Heart left ventricle (tissue), 16 donors: ENCODE data around the gene WFS1. TPM values are rescaled to one million over a fixed set of nuclear protein-coding genes. Genes with fewer than 3 reads are reported as not detected.

ENCODE experiments used
- ATAC-seq, 4 donors: fragments of 200-7000 bp; cut with Tn5 transposase; one replicate each; pipeline ENCODE4 v1.9.1; 2020 to 2022; ENCODE audit warnings: moderate library complexity in 4 of 4, mild to moderate bottlenecking in 3 of 4, moderate number of reproducible peaks in 1 of 4
- DNase-seq, 5 donors: peaks; one replicate each; pipeline ENCODE4 v3.0.0-alpha.2; 2020
- H3K27ac ChIP-seq, 12 donors: fragments of 200-600 bp; sonication (generic) in 4 of 12; one replicate each; pipeline versions ENCODE4 v1.5.0 to v1.8.0; 2016 to 2022; ENCODE audit warnings: mild to moderate bottlenecking in 2 of 12
- H3K27me3 ChIP-seq, 9 donors: fragments of 200-600 bp; sonication (generic) in 2 of 9; one replicate each; pipeline versions ENCODE4 v1.5.1 to v1.8.0; 2016 to 2022; ENCODE audit warnings: mild to moderate bottlenecking in 3 of 9
- H3K36me3 ChIP-seq, 9 donors: fragments of 200-600 bp; sonication (generic) in 2 of 9; one replicate each; pipeline versions ENCODE4 v1.5.0 to v1.8.0; 2018 to 2022; ENCODE audit warnings: mild to moderate bottlenecking in 2 of 9
- H3K4me1 ChIP-seq, 12 donors: fragments of 200-600 bp; sonication (generic) in 4 of 12; one replicate each; pipeline versions ENCODE4 v1.5.0 to v1.8.0; 2016 to 2022; ENCODE audit warnings: mild to moderate bottlenecking in 3 of 12
- H3K4me3 ChIP-seq, 12 donors: fragments of 200-600 bp; sonication (generic) in 4 of 12; one replicate each; pipeline versions ENCODE4 v1.5.0 to v1.8.0; 2017 to 2022; ENCODE audit warnings: mild to moderate bottlenecking in 9 of 12, moderate library complexity in 4 of 12
- H3K9me3 ChIP-seq, 12 donors: fragments of 200-600 bp; sonication (generic) in 4 of 12; one replicate each; pipeline versions ENCODE4 v1.5.0 to v1.8.0; 2016 to 2022; ENCODE audit warnings: mild to moderate bottlenecking in 1 of 12
- POLR2A ChIP-seq, 2 donors: fragments of 450-650 bp; IDR thresholded peaks; one replicate each; pipeline ENCODE4 v1.6.1; 2017; ENCODE audit warnings: antibody characterized with exemption in 2 of 2, mild to moderate bottlenecking in 2 of 2, moderate library complexity in 2 of 2
- WGBS, 4 donors: extraction: QIAGEN DNeasy Blood & Tissue Kit in 2 of 4; methylation state at CpG; one replicate each; pipeline versions ENCODE4 v1.1.5 to v1.1.7; 2013 to 2018; 5-methylcytosine and 5-hydroxymethylcytosine counted together
- intact Hi-C, 10 donors: fragments of 100-400 bp; cut with DNase I; formaldehyde crosslinking; loops; one replicate each; pipeline versions ENCODE4 v1.11.1 to v1.14.2; 2022
- polyA plus RNA-seq, 2 donors: library from polyadenylated mRNA; stranded (reverse); fragments of 200-250 nt; gene quantifications; one replicate each; pipeline ENCODE4 v1.2.3, GENCODE V29; 2013
- total RNA-seq, 9 donors: library from RNA; depleted of rRNA in 2 of 9; stranded (reverse); fragments of >200 nt in 2 of 9; fragmentation: NEBNext Ultra II Directional in 3 of 9; extraction: Animal tissue kit (Norgen Biotek cat#: 25700) in 3 of 9; gene quantifications; one replicate each; pipeline versions ENCODE4 v1.1.0 to v1.2.4, GENCODE V29; 2016 to 2023
- TF ChIP-seq, protein P1 (sequence below), 12 donors: fragments of 200-600 bp; sonication (generic) in 4 of 12; IDR thresholded peaks; one replicate each; pipeline versions ENCODE4 v1.5.0 to v1.8.0; 2018 to 2022; ENCODE audit warnings: antibody characterized with exemption in 12 of 12, mild to moderate bottlenecking in 5 of 12
- donor health status: ischemic (EF 13 %, LVEDD 7.1; RV severe dilation, severe dysfunction).
- donor health status: healthy with polysubstance abuse.
- donor health status: DM: no; HTN: yes; CAD: no.
- donor health status: DM: no; HTN: no; CAD: no.
- donor health status: ischemic (EF 25% LVEDD 6.9; RV normal size, moderate dysfunction).
- donor health status: ischemic (EF 25% LVEDD 5.7; RV mildly dilated, moderate dysfunction).
- donor health status: healthy.
- donor health status: DM: yes; HTN: yes; CAD: no.
- donor health status: ischemic (EF 35%, LVEDD 5.7; RV mildly dilated, moderate dysfunction).
- donor health status: nonischemic (EF 11% LVEDD 7.7; RV severe dilation, severe dysfunction).
- donor health status: DM: yes; HTN: yes; CAD: no.
- donor health status: PGD.
- donor health status: ischemic (EF 29% LVEDD 5.4; RV normal size, mild dysfunction).
- donor health status: nonischemic (EF 23%, LVEDD 6.1; RV moderate dilation, normal function).

WFS1 gene
- total and polyA plus RNA-seq, 11 donors = 44.8 to 202 (median 73.2) TPM

DNA sequence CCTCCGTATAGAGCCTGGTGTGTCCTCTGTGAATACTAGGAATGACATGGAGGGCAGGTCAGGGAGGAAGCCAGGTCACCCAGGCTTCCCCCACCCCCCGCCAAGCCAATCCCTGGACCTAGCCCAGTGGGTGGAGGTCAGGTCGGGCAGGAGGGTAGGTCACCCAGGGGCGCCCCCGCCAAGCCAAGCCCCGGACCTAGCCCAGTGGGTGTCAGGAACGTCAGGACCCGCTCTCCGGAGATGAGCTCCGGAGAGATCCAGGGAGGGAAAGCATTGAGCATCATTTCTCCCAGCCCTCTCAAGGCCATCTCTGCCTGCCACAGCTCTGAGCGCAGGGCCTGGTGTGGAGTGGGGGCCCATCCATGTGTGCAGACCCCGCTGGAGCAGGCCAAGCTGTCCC lies 48.6 kb downstream of the WFS1 start:
- Histone ChIP-seq H3K9me3 (peaks cover 0 to 7% (median 0%) of the 10 kb centered on the region in 12 donors), H3K4me3 (no peak overlapping the region), H3K27ac (no peak overlapping the region), H3K27me3 (no peaks in the 10 kb centered on the region), H3K36me3 (no peaks in the 10 kb centered on the region), H3K4me1 (no peaks in the 10 kb centered on the region)
- TF ChIP-seq POLR2A (IDR thresholded peaks at IDR 0.05) = no peak
- TF ChIP-seq, protein P1, sequence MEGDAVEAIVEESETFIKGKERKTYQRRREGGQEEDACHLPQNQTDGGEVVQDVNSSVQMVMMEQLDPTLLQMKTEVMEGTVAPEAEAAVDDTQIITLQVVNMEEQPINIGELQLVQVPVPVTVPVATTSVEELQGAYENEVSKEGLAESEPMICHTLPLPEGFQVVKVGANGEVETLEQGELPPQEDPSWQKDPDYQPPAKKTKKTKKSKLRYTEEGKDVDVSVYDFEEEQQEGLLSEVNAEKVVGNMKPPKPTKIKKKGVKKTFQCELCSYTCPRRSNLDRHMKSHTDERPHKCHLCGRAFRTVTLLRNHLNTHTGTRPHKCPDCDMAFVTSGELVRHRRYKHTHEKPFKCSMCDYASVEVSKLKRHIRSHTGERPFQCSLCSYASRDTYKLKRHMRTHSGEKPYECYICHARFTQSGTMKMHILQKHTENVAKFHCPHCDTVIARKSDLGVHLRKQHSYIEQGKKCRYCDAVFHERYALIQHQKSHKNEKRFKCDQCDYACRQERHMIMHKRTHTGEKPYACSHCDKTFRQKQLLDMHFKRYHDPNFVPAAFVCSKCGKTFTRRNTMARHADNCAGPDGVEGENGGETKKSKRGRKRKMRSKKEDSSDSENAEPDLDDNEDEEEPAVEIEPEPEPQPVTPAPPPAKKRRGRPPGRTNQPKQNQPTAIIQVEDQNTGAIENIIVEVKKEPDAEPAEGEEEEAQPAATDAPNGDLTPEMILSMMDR (IDR thresholded peaks at IDR 0.05) = no peak
- ATAC-seq (no peak), DNase-seq (peak in 1 of 5 donors; percentile 26)
- WGBS, 4 donors = 79 to 87% (median 83%) methylated on average over 10 to 12 of the region's 12 CpGs
- intact Hi-C loops = no loop called here

DNA sequence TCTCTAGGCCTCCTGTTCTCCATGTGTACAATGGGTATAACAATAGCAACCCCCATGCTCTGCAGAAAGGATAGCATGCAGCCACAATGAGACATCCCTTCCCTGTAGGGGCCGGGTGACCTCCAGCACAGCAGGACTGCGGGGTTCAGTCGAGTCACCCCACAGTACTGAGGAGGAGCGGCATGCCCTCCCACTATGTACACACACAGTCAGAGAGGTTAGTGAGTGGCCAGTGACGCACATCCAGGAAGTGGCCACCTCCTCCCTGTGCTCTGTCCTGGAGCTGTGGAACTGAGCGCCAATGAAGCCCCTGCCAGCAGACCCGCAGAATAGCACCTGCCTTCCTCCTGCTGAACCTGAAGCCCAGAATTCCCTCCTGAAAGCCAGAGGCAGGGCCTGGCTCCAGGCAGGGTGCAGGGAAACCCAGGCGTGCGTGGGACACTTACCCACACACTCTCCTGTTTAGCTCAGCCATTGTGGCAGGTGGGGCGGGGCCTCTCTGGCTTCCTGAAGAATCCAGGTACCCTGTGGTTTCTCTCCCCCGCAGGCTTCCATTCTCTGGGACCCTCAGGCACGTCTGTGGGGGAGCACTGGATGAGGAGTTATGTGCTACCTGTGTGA lies 50.0 kb downstream of the WFS1 start:
- peaks cover 0 to 7% (median 0%) of the 10 kb centered on the region in 12 donors for H3K9me3 ChIP-seq
- no peak overlapping the region for H3K27ac ChIP-seq
- peaks cover 0 to 5% (median 0%) of the 10 kb centered on the region in 12 donors for H3K4me1 ChIP-seq
- no peaks in the 10 kb centered on the region for H3K27me3 ChIP-seq
- ATAC-seq (no peak), DNase-seq (peak in 1 of 5 donors; percentile 21)
- H3K4me3 ChIP-seq = no peak overlapping the region
- intact Hi-C loops = no loop called here
- H3K36me3 ChIP-seq = no peaks in the 10 kb centered on the region
- WGBS, 4 donors = 84 to 91% (median 86%) methylated on average over 11 to 12 of the region's 12 CpGs
- TF ChIP-seq POLR2A (IDR thresholded peaks at IDR 0.05) = no peak
- TF ChIP-seq, protein P1 (IDR thresholded peaks at IDR 0.05) = no peak

DNA sequence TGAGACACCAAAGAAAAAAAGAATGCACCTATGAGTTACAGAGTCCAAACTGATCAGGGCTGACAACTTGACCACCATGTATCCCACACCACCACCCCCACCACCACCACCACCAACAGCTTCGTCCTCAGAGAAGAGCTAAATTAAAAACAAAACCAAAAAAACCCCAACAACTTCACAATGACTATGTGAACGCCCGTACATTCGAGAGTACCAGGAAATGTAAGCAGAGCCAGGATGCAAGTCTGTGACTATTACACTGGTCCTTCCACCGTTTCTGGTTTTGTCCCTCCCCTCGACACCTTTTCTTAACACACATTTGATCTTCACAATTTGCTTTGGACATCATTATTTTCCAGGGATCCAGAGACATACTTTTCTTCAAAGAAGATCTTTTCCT lies 51.0 kb downstream of the WFS1 start:
- Histone ChIP-seq H3K27ac (no peak overlapping the region), H3K27me3 (no peaks in the 10 kb centered on the region), H3K9me3 (peaks cover 0 to 7% (median 0%) of the 10 kb centered on the region in 12 donors), H3K36me3 (no peaks in the 10 kb centered on the region), H3K4me3 (no peak overlapping the region), H3K4me1 (peaks cover 0 to 9% (median under 1%) of the 10 kb centered on the region in 12 donors)
- intact Hi-C loops = no loop called here
- 85 to 92% (median 89%) methylated on average over 6 of the region's 6 CpGs for WGBS, 4 donors
- TF ChIP-seq, protein P1 (IDR thresholded peaks at IDR 0.05) = no peak
- TF ChIP-seq POLR2A (IDR thresholded peaks at IDR 0.05) = no peak
- no peak for ATAC-seq
- no peak for DNase-seq

DNA sequence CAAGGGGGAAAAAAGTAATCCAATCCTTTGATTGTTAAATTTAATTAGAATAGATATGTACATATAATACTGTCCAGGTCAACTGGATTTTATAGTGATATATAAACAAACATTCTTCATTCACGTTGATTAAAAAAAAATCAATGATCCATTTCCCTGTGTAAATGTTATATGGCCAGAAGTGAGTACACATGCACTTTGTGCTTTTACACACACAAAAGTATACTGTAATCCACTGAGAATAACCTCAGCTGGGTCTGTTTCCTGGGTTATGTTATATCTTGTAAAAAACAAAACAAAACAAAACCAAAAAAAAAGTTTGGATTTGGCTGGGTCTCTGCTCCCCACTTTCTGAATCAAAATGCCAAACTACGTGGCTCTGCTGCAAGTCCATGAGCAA lies 51.7 kb downstream of the WFS1 start:
- no peak for DNase-seq
- no peaks in the 10 kb centered on the region for H3K27me3 ChIP-seq
- no peak overlapping the region for H3K27ac ChIP-seq
- peaks cover 0 to 7% (median 0%) of the 10 kb centered on the region in 12 donors for H3K9me3 ChIP-seq
- peaks cover 0 to 10% (median 1%) of the 10 kb centered on the region in 12 donors for H3K4me1 ChIP-seq
- no peak for TF ChIP-seq POLR2A (IDR thresholded peaks at IDR 0.05)
- no peak overlapping the region for H3K4me3 ChIP-seq
- intact Hi-C loops = no loop called here
- H3K36me3 ChIP-seq = no peaks in the 10 kb centered on the region
- 86 to 94% (median 90%) methylated on average over 2 of the region's 2 CpGs for whole genome bisulfite sequencing, 4 donors
- ATAC-seq = no peak
